ENCODE data around the gene PPP6R1.
A peak's percentile ranks its signal among the peaks of the same experiment; 100 is the strongest.
"Not testable (repeated sequence)": the region's sequence is repeated elsewhere in the genome, so short reads cannot be mapped to it uniquely, and the experiment has no call there.

Gene PPP6R1

DNA sequence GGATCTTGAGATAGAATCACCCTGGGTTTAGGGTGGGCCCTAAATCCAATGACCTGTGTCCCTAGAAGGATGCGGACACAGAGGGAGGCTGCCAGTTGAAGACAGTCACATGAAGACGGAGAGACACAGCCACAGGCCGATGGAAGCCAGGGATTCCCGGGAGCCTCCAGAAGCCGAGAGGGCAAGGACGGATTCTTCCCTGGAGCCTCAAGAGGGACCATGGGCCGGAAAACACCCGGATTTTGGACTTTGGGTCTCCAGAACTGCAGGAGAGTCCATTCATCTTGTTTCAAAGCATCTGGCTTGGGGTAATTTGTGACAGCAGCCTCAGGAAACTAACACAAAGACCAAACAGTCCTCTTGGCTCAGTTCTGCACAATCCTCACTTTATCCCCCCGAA is 32.5 kb downstream of the PPP6R1 start:
- H3K27me3 ChIP-seq (ENCODE audit: control insufficient read depth in 5 of 5, insufficient read depth in 4 of 5, low read length in 5 of 5): no peaks in the 10 kb centered on the region
- H3K4me3 ChIP-seq (ENCODE audit: low read depth in 1 of 5, low read length in 5 of 5): no peak overlapping the region
- H3K9ac ChIP-seq (ENCODE audit: low read length in 5 of 5): no peak overlapping the region
- no peaks in the 10 kb centered on the region for H3K4me1 ChIP-seq (ENCODE audit: control insufficient read depth in 5 of 5, insufficient read depth in 5 of 5, low read length in 5 of 5)
- H3K36me3 ChIP-seq (ENCODE audit: control insufficient read depth in 5 of 5, insufficient read depth in 5 of 5, low read length in 5 of 5): peaks cover 0 to 59% (median 46%) of the 10 kb centered on the region in 5 donors
- no peak overlapping the region for H3K27ac ChIP-seq (ENCODE audit: low read depth, low read length)
- no peaks in the 10 kb centered on the region for H3K9me3 ChIP-seq (ENCODE audit: control insufficient read depth in 5 of 5, low read length in 5 of 5)

- no peak overlapping the region for H3K4me3 ChIP-seq (ENCODE audit: low read depth in 1 of 5, low read length in 5 of 5)
- peaks cover 0 to 51% (median 39%) of the 10 kb centered on the region in 5 donors for H3K36me3 ChIP-seq (ENCODE audit: control insufficient read depth in 5 of 5, insufficient read depth in 5 of 5, low read length in 5 of 5)
- H3K4me1 ChIP-seq (ENCODE audit: control insufficient read depth in 5 of 5, insufficient read depth in 5 of 5, low read length in 5 of 5): no peaks in the 10 kb centered on the region
- H3K27ac ChIP-seq (ENCODE audit: low read depth, low read length): no peak overlapping the region
- peaks cover 0 to 2% (median 1%) of the 10 kb centered on the region in 5 donors for H3K9me3 ChIP-seq (ENCODE audit: control insufficient read depth in 5 of 5, low read length in 5 of 5)
- H3K27me3 ChIP-seq (ENCODE audit: control insufficient read depth in 5 of 5, insufficient read depth in 4 of 5, low read length in 5 of 5): no peaks in the 10 kb centered on the region
- H3K9ac ChIP-seq (ENCODE audit: low read length in 5 of 5): no peak overlapping the region
Measured at GRCh38 chr19:55225415-55225958, 33.3 kb downstream of the PPP6R1 start.

- not testable (repeated sequence) for H3K27ac ChIP-seq (ENCODE audit: low read depth, low read length); H3K27me3 ChIP-seq (ENCODE audit: control insufficient read depth in 5 of 5, insufficient read depth in 4 of 5, low read length in 5 of 5); H3K9ac ChIP-seq (ENCODE audit: low read length in 5 of 5); H3K4me3 ChIP-seq (ENCODE audit: low read depth in 1 of 5, low read length in 5 of 5); H3K4me1 ChIP-seq (ENCODE audit: control insufficient read depth in 5 of 5, insufficient read depth in 5 of 5, low read length in 5 of 5); H3K9me3 ChIP-seq (ENCODE audit: control insufficient read depth in 5 of 5, low read length in 5 of 5)
- peaks cover 0 to 45% (median 33%) of the 10 kb centered on the region in 5 donors for H3K36me3 ChIP-seq (ENCODE audit: control insufficient read depth in 5 of 5, insufficient read depth in 5 of 5, low read length in 5 of 5)
Measured at GRCh38 chr19:55224679-55225414, 34.0 kb downstream of the PPP6R1 start.

DNA sequence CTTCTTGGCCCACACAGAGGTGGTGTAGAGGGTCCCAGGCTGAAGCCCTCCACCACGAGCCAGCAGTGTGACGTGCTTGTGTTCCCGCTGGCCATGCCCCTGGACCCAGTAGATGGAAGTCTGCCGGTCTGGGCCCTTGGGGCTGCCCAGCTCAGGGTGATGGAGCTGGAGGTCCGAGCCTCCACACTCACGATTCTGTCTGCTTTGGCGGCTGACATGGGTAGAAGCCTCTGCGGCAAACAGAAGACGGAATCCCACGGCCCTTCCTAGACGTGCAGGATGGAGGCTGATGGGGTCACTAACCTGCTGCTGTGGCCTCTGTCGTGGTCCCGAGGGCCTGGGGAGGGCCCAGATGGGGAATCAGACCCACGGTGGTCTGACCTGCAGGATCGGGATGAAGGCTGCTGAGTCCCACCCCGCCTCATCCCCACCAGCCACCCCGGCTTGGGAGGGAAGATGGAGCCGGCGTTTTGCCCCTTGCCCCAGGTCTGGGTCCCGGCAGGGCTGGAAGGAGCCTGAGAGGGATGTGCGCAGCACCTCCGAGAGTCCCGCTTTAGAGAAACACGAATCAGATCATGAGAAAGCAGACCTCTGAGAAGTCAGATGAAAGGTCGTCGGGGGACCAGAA is 34.7 kb downstream of the PPP6R1 start:
- Histone ChIP-seq H3K4me3 (ENCODE audit: low read depth in 1 of 5, low read length in 5 of 5) (no peak overlapping the region), H3K36me3 (ENCODE audit: control insufficient read depth in 5 of 5, insufficient read depth in 5 of 5, low read length in 5 of 5) (peaks cover 0 to 38% (median 27%) of the 10 kb centered on the region in 5 donors), H3K9me3 (ENCODE audit: control insufficient read depth in 5 of 5, low read length in 5 of 5) (peaks cover 0 to 7% (median 4%) of the 10 kb centered on the region in 5 donors), H3K27ac (ENCODE audit: low read depth, low read length) (no peak overlapping the region), H3K9ac (ENCODE audit: low read length in 5 of 5) (no peak overlapping the region), H3K4me1 (ENCODE audit: control insufficient read depth in 5 of 5, insufficient read depth in 5 of 5, low read length in 5 of 5) (no peaks in the 10 kb centered on the region), H3K27me3 (ENCODE audit: control insufficient read depth in 5 of 5, insufficient read depth in 4 of 5, low read length in 5 of 5) (no peaks in the 10 kb centered on the region)

DNA sequence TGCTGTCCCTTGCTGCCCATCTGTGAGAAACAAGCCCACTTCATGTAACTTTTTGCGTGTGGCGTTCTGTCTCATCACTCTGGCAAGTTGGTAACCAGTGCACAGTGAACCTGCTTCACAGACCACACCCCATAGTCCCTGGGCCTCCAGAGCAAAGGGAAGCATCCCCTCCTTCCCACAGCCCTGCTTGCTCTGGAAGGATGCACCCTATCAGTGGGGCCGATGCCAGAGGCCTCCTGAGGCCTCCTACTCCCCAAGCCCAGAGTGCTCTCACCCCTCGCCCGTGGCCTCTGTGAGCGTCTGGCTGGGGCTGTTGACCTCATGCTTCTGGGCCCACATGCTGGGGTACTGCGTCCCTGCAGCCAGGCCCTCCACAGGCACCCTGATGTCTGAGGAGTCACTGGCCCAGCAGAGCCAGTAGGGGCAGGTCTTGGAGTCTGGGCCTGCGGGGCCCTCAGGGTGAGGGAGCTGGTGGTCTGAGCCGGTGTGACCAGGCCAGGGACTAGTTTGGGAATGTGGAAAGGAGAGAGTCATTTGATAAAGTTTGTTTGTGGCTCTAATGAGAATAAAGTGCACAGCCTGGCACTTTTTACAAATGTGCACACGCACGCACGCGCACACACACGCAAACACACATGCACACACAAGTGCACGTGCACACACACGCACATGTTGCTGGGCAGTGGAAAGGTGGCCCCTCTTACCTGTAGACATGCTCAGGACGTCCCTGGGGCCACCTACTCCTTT is 35.4 kb downstream of the PPP6R1 start:
- H3K36me3 ChIP-seq (ENCODE audit: control insufficient read depth in 5 of 5, insufficient read depth in 5 of 5, low read length in 5 of 5): peaks cover 0 to 31% (median 20%) of the 10 kb centered on the region in 5 donors
- H3K4me1 ChIP-seq (ENCODE audit: control insufficient read depth in 5 of 5, insufficient read depth in 5 of 5, low read length in 5 of 5): no peaks in the 10 kb centered on the region
- H3K27me3 ChIP-seq (ENCODE audit: control insufficient read depth in 5 of 5, insufficient read depth in 4 of 5, low read length in 5 of 5): no peaks in the 10 kb centered on the region
- H3K9me3 ChIP-seq (ENCODE audit: control insufficient read depth in 5 of 5, low read length in 5 of 5): peaks cover 0 to 7% (median 4%) of the 10 kb centered on the region in 5 donors
- H3K27ac ChIP-seq (ENCODE audit: low read depth, low read length): no peak overlapping the region
- H3K9ac ChIP-seq (ENCODE audit: low read length in 5 of 5): no peak overlapping the region
- H3K4me3 ChIP-seq (ENCODE audit: low read depth in 1 of 5, low read length in 5 of 5): no peak overlapping the region

DNA sequence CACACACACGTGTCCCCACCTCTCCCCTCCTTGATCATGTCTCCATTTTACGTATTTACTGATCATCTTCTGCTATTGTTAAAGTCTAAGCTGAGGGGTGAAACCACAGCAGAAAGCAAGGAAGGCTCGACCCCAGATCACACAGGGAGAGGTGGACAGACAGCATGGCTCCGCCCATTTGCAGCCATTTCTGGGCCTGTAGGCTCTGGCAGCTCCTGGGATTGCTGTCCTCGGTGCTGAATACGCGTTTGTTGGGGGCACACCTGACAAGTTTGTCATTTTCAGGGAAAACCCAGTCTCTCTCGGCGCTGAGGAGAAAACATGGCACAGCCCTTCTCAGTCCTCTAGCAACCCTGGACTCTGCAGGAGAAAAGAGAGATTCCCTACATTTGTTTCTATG is 38.3 kb downstream of the PPP6R1 start:
- Histone ChIP-seq H3K36me3 (ENCODE audit: control insufficient read depth in 5 of 5, insufficient read depth in 5 of 5, low read length in 5 of 5) (peaks cover 0 to 6% (median 0%) of the 10 kb centered on the region in 5 donors), H3K9ac (ENCODE audit: low read length in 5 of 5) (no peak overlapping the region), H3K4me1 (ENCODE audit: control insufficient read depth in 5 of 5, insufficient read depth in 5 of 5, low read length in 5 of 5) (peaks cover 0 to 14% (median 10%) of the 10 kb centered on the region in 5 donors), H3K27me3 (ENCODE audit: control insufficient read depth in 5 of 5, insufficient read depth in 4 of 5, low read length in 5 of 5) (peaks cover 0 to 5% (median 4%) of the 10 kb centered on the region in 5 donors), H3K9me3 (ENCODE audit: control insufficient read depth in 5 of 5, low read length in 5 of 5) (peaks cover 0 to 7% (median 4%) of the 10 kb centered on the region in 5 donors), H3K27ac (ENCODE audit: low read depth, low read length) (no peak overlapping the region), H3K4me3 (ENCODE audit: low read depth in 1 of 5, low read length in 5 of 5) (no peak overlapping the region)

DNA sequence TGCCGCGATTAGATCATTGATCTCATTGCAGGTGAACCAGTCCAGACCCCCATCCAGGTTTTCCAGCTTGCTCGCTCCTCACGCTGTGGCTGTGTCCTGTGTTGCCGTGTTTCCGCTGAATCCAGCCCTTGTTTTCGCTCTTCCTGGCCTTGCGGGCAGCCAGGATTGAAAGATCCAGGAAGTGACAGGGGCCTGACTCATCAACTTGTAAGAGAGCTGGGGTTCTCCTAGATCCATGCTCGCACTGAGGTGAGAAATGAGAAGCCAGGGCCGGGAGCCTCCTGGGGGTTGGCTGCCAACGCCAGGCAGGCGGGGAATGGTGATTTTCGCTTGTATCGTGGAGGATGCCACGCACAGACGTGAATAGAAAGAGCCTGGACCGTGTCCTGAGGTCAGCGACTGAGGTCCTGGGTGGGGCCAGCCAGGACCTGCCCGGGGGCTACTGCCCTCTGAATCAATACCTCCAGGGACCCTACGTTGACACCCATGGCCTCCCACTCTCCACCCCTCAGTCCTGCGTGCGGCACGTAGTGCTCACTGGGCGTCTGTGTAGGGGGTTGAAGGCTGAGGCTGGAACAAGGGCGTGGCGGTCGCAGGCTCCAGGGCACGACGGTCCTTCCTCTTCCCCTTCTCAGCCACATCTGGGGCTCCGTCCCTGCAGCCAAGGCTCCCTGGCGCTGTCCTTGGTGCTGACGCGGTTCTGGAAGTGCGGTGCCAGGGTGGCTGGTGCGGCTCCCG is 42.2 kb downstream of the PPP6R1 start:
- Histone ChIP-seq H3K27ac (ENCODE audit: low read depth, low read length) (no peak overlapping the region), H3K9ac (ENCODE audit: low read length in 5 of 5) (peak overlapping the region in 1 of 5 donors; percentile 30), H3K4me3 (ENCODE audit: low read depth in 1 of 5, low read length in 5 of 5) (peak overlapping the region in 4 of 5 donors; percentile 59 to 70 (median 64))

DNA sequence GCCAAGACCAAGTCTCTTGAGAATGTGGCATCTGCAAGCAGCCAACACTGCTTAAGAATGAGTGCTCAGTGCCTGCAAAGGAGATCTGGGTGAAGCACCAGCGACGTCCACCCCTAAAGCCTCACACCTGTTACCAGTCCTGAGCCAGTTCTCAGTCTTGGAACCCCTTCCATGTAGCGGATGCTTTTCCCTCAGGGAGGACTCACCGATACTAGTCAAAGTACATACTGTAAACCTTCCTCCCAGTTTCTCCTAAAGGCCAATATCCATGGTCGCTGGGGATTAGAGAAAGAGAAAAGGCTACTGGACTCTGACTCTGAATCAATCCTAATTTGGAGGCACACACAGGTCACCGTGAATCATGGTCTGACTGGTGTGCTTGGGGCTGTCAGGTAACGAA is 45.3 kb downstream of the PPP6R1 start:
- Histone ChIP-seq H3K4me1 (ENCODE audit: control insufficient read depth in 5 of 5, insufficient read depth in 5 of 5, low read length in 5 of 5) (peaks cover 0 to 14% (median 10%) of the 10 kb centered on the region in 5 donors), H3K4me3 (ENCODE audit: low read depth in 1 of 5, low read length in 5 of 5) (no peak overlapping the region), H3K27ac (ENCODE audit: low read depth, low read length) (no peak overlapping the region)

More for the DNA sequence above, 42.2 kb downstream of the PPP6R1 start:
- peaks cover 0 to 10% (median 5%) of the 10 kb centered on the region in 5 donors for H3K27me3 ChIP-seq (ENCODE audit: control insufficient read depth in 5 of 5, insufficient read depth in 4 of 5, low read length in 5 of 5)
- peaks cover 4 to 19% (median 13%) of the 10 kb centered on the region in 5 donors for H3K9me3 ChIP-seq (ENCODE audit: control insufficient read depth in 5 of 5, low read length in 5 of 5)
- H3K36me3 ChIP-seq (ENCODE audit: control insufficient read depth in 5 of 5, insufficient read depth in 5 of 5, low read length in 5 of 5): no peaks in the 10 kb centered on the region
- peaks cover 0 to 14% (median 10%) of the 10 kb centered on the region in 5 donors for H3K4me1 ChIP-seq (ENCODE audit: control insufficient read depth in 5 of 5, insufficient read depth in 5 of 5, low read length in 5 of 5)

DNA sequence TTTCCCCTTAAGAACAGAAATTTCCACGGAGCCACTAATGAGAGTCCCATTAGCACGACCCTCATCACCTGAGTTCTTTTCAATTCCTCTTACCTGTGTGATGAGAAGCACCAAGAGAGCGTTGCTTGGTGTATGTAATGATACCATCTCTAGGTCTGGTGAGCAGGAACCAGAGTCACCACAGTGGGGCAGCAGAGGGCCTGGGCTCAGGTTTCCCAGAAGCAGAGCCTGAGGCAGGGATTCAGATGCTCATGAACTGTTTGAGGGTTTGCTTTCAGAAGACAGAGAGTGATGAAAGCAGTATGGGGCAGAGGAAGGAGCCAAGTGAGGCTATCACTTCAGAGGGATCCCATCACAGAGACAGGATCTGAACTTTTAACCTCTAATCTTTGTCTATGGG is 46.4 kb downstream of the PPP6R1 start:
- Histone ChIP-seq H3K27me3 (ENCODE audit: control insufficient read depth in 5 of 5, insufficient read depth in 4 of 5, low read length in 5 of 5) (peaks cover 0 to 12% (median 5%) of the 10 kb centered on the region in 5 donors), H3K4me3 (ENCODE audit: low read depth in 1 of 5, low read length in 5 of 5) (no peak overlapping the region), H3K9ac (ENCODE audit: low read length in 5 of 5) (no peak overlapping the region), H3K36me3 (ENCODE audit: control insufficient read depth in 5 of 5, insufficient read depth in 5 of 5, low read length in 5 of 5) (no peaks in the 10 kb centered on the region), H3K9me3 (ENCODE audit: control insufficient read depth in 5 of 5, low read length in 5 of 5) (peaks cover 4 to 14% (median 11%) of the 10 kb centered on the region in 5 donors), H3K27ac (ENCODE audit: low read depth, low read length) (no peak overlapping the region), H3K4me1 (ENCODE audit: control insufficient read depth in 5 of 5, insufficient read depth in 5 of 5, low read length in 5 of 5) (peaks cover 0 to 13% (median 10%) of the 10 kb centered on the region in 5 donors)

More for the DNA sequence above, 45.3 kb downstream of the PPP6R1 start:
- no peaks in the 10 kb centered on the region for H3K36me3 ChIP-seq (ENCODE audit: control insufficient read depth in 5 of 5, insufficient read depth in 5 of 5, low read length in 5 of 5)
- H3K9ac ChIP-seq (ENCODE audit: low read length in 5 of 5): no peak overlapping the region
- H3K27me3 ChIP-seq (ENCODE audit: control insufficient read depth in 5 of 5, insufficient read depth in 4 of 5, low read length in 5 of 5): peaks cover 0 to 12% (median 5%) of the 10 kb centered on the region in 5 donors
- H3K9me3 ChIP-seq (ENCODE audit: control insufficient read depth in 5 of 5, low read length in 5 of 5): peaks cover 4 to 14% (median 11%) of the 10 kb centered on the region in 5 donors
